HG03378 (cell line): ENCODE results near the gene ITPR2.
A peak's percentile ranks its signal among the peaks of the same experiment; 100 is the strongest.

Experiments used
- ATAC-seq: cut with Tn5 transposase; IDR thresholded peaks from one replicate; pipeline ENCODE4 v1.9.1; 2021; ENCODE audit warnings: mild to moderate bottlenecking, moderate library complexity; ENCODE audit not compliant: unreplicated experiment

The ITPR2 gene

DNA sequence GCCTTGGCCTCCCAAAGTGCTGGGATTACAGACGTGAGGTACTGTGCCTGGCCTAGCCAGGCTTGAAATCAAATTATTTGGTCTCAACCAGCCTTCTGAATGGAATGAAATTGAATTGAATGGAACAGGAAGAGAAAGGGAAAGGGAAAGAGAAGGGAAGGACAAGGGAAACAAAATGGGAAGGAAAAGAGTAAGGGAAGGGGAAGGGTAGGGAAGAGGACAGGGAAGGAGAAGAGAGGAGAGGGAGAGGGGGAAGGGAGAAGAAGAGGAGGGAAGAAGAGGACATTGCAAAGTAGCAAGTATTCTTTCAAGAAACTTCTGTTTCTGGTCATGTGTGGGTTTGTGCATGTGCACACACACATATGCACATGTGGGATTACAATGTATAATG is 97.8 kb downstream of the ITPR2 start:
- no peak for ATAC-seq

DNA sequence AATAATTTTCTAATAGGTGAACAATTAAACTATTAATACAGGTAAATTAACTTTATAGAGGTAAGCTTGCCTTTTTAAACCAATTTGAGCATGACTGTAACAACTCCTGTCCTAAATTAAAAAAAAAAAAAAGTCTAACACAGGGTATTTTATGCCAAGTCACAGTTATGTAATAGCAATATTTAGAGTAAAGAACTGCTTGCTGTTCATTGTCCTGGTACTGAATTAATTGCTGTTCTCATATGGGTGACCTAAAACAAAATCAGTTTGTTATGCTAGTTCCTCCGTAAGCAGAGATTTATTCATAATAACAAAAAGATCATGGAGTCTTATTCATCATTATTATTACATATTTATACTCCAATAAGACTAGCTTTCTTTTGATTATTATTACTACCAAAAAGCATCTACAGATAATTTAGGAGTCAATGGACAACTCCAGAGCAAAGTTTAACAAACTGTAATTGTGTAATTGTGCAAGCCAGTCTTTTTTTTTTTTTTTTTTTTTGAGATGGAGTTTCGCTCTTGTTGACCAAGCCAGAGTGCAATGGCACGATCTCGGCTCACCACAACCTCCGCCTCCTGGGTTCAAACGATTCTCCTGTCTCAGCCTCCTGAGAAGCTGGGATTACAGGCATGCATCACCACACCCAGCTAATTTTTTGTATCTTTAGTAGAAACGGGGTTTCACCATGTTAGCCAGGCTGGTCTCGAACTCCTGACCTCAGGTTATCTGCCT is 98.3 kb downstream of the ITPR2 start:
- ATAC-seq = no peak

DNA sequence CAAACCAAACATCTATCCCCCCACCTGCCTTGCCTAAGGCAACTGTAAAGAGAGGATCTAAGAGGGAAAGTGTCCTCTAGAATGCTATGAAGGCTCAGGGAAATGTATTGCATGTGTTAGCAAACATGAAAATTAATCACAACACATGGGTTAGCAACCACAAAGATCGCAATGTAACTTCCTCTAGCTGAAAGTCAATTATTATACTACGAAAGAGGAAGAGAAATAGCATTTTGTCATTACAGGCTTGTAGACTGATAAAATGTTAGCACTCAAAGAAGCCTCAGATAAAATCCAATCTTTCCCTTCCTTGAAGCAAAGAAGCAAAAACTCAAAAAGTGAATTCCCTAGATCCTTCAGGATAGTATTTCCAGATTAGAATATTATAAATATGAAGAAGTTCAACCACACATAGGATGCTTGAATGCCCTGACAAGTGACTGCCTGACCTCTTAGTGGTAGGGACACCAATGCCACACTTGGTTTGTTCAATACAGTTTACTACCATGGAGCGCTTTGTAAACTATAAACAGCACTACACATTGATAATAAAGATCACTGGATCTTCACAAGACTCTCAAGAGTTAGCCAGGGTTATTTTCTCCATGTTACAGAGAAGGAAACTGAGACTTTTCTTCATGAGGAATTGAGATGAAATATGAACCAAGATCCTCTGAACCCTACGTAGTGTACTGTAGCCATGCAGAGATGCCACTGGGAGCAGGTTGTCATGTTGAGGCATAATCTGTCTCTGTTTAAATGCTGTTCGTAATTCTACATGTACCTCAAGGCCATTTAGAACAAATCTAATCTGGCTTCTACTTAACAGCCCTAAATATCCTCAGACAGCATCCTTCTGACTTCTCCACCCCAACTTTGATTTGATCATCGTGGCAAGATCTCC is 100.7 kb downstream of the ITPR2 start:
- peak; percentile 77 for ATAC-seq

DNA sequence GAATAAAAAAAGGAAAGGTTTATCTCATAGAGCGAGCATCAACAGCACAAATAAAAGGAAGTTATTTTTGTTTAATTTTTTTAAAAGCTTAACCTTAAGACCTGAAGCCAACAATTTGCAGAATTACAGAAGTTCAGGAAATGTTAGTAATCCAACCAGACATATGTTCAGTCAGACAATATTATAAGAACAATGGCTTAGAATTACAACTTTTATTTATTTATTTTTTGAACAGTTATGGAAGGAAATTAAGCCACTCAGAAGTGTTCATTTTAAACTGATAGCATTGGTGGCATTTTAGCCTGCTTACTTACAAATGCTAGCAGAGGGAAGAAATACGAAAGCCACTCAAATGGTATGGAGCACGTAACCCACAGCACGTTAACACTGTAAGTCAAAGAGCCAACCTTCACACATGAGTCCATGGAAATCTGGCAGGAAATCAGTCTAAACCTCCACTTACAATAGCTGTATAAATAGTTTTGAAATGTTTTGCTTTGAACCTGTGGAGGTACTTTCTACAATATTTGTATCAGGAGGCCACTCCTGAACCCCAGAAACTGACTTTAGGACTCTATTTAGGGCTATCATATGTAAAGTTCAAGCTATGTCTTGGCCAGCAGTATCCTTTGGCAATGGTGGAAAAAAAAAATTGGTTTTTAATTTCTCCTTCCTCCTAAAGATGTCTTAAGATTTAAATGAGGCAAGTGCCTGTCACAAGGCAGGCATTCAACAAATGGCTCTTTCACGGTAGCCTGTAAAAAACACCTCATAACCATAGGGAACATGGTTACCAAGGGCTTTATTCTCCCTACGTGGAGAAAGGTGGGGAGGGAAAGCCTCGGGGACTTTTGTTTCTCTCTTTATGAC is 102.3 kb downstream of the ITPR2 start:
- ATAC-seq = no peak

DNA sequence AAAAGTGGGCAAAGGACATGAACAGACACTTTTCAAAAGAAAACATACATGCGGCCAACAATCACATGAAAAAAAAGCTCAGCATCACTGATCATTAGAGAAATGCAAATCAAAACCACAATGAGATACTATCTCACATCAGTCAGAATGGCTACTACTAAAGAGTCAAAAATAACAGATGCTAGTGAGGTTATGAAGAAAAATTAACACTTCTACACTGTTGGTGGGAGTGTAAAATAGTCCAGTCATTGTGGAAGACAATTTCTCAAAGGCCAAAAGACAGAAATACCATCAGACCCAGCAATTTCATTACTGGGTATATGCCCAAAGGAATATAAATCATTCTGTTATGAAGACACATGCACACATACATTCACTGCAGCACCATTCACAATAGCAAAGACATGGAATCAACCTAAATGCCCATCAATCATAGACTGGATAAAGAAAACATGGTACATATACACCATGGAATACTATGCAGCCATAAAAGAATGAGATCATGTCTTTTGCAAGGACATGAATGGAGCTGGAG is 103.8 kb downstream of the ITPR2 start:
- ATAC-seq = peak; percentile 48

DNA sequence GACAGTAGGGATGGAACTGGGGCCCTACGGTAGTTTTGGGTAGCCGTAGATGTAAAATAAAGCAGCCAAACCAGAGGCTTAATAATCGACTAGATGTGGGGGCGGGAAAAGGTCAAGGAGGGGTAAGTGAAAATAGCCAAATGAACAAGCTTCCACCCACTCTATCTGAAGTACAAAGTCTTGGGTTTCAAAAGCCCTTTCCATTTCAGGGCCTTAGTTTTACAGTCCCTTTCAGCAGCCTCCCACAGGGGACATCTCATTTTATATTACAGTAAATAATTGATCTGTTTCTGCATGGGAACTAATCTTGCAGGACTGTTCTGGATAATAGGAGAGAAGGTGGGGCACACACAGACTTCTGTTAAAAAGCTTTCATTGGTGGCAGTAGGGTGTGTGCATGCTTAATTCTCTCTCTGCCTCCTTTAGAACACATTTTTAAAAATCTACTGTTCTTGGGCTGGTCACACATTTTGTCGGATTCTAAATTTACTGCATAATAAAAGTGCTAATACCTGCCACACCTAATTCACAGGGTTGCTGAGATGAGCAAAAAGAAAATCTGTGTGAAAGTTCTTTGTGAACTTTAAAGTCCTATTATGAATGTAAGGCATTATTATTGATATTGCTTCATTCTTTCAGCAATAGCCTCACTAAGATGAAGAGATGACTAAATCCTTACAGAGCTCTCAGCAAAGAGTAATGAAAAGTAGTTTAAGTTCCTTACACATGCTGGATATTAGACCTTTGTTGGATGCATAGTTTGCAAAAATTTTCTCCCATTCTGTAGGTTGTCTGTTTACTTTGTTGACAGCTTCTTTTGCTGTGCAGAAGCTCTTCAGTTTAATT is 104.6 kb downstream of the ITPR2 start:
- peak; percentile 44 for ATAC-seq

DNA sequence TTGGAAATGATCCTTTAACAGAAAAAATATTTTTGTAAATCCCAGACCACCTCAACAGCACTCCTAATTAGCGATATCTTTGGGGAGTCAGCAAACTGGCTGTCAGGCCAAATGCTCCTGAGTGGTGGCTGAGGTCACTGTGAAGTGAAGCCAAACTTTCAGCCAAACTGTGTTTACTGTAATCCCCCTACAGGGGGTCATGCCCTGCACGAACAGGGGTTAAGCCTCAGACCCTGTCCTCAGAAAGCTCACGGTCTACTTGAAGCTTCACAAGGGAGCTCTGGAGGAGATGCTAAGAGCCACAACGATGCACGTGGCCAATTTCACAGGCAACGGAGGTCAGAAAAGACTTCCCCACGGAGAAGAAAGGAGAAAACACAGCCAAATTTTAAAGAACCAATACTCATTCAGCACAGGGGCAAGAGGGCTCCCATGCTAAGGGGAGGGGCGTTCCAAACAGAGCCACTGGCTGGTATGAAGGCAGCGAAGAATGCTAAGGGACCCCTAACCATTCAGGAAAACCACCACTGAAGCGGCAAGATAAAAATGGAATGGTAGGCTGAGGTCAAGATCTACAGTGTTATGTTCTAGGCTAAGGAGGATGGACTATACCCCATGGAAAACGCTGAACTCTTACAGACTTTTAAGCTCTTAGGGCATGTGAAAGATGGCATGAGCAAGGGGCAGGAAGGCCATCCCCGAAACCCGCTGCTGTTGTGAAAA is 105.4 kb downstream of the ITPR2 start:
- ATAC-seq = no peak

DNA sequence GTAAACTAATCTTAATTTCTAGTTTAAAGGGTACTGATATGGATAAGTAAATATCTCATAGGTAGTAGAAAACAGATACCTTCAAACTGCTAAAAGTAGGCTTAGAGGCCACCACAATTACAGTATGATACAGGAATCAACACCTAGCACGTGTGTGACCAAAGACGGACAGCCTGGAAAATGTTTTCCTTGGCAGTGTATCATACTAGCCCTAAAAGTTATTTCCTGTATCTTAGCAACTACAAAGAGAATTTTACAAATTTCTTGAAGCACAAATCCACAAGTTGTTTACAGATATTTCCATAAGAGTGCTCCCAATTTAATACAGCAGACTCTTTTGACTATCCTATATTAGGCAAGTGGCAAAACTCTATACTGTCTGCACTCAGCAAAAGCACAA is 106.0 kb downstream of the ITPR2 start:
- ATAC-seq = no peak

DNA sequence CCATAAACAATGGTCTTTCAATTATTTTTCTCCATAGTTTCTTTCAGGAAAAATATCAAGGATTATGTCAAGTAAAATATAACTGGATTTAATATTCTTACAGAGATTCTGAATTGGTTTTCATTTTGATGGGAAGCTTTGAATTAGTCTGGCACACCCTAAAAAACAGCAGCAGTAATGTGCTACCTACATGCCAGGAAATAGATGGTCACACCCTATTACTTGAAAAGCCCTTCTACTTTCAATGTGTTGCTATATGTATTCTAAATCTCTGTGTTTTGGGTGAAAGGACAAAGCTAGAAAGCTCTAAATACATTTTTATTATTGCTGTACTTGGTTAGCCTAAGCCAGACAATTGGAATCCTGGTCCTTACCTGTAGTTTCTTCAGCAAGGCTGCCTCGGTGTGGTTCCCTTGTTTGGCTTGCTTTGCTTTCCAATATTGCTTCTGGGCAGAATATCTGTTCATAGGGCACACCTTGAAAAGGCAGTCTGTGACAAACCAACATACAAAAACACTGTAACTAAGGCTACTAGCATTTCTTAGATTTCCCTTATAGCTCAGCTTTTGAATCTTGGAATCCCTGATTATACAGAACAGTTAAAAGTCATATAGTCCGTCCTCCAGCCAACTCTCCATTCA is 107.6 kb downstream of the ITPR2 start:
- ATAC-seq = no peak

DNA sequence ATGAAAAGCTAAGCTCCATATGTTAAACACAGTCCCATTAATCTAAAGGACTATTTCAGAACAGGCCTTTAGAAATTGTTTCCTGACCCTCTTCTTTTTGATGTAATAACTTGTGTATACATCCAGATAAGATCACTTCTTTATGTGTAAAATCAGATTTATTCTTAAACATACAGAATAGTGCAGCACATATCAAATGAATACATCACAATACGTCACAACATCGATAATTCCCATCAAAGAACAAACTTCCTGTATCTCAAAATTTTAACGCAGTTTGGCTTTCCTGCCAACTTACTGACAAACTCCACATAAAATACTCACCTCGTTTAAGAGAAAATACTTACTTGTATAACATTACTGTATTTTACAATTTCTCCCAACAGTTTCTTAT is 108.7 kb downstream of the ITPR2 start:
- no peak for ATAC-seq

DNA sequence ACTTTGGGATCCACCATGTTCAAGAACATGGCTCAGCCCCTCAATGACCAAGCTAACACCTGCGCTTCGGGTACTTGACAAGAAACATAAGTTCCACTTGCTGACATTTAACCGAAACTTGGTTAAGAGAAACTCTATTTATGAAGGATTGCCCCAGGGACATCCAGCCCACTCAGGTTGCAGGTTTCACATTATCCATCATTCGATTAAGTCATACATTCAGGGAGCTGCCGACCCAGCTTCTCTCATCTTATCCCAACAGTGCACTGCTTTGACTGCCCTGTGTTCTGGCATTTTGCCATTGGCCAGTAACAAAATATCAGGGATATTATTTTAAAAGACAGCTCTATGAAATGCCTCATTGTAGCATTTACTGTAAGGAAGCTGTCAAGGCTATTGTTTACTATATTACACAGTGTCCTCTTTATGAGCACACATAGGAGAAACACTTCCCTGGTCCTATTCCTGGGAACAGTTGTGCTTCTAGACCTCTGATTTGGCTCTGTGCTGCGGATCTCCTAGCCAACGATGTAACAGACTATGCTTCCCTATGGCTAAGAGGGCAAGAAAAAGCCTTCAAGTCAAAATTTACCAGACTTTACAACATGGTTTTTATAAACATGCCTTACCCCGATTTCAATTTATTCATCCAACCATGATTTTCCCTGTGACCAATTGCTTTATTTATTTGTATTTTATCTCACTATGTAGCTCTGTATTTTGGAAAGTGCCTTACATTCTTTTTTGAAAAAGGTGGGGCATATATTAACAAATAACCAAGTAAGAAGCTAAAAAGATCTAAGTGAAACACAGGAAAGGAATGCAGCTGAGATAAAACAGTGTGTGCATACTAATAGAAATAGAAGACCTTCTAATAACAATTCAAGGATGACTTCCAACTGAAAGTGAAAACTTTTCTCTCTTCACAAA is 109.3 kb downstream of the ITPR2 start:
- ATAC-seq = no peak

DNA sequence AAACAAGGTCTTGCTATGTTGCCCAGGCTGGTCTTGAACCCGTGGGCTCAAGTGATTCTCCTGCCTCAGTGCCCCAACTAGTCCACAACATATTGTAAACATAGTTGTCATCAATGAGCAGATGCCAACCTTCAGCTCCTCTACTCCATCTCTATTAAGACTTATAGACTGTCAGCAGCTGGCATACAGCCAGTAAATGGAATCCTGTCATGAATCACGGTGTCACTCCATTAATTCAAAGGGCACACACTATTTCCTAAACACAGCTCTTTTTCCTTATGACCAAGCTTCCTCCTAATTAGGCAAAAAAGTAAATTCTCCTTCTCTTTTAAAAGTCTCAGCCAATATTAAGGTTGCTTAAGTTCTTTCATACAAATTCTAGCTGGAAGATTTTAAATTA is 111.2 kb downstream of the ITPR2 start:
- no peak for ATAC-seq

DNA sequence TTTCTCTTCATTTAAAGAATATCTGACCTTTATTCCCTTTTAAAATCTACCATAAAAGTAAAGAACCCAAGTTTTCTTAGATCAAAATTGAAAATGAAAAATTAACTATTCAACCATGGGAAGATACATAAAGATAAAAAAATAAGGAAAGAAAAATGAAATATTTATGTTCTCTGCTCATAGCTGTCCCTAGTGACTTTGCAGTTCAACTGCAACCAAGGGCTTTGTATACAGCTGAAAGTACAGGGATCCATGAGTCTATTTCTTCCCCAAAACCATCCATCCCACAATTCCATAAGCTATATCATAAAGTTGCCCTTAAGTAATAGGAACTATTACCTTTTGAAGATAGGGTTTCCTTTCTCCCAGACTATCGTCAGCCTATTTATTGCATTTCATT is 113.1 kb downstream of the ITPR2 start:
- ATAC-seq = no peak

DNA sequence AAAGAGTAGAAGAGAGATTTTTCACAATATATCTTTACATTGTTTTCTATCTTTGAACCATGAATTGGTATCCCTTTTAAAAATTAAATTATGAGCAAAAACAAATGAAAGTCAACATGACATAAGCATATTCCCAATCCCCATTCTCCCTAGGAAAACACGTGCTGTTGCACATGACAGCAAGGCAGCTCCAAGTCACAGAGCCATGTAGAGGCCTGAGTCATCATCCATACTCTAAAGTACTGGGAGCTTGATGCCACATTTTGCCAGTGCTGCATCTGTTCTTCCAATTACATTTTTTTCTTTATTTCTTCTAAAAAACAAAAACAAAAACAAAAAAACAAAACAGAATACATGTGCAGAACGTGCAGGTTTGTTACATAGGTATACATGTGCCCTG is 115.2 kb downstream of the ITPR2 start:
- no peak for ATAC-seq

DNA sequence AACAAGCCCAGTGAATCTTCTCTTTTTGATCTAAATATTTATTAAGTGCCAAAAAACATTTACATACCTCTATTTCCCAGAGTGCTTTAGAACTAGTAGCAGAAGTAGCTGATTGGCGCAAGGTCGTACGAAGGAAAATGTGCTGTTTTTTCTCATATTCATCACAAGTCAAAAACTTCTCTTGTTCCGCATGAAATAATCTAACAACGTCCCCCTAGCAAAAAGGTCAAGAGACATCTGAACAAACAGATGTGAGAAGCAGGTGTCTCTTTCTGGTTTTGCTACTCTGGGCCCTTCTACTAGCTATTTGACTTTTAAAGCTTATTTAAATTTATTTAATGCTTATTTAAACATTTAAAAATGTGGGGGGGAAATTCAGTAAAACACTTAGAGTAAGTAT is 117.8 kb downstream of the ITPR2 start:
- ATAC-seq = no peak

DNA sequence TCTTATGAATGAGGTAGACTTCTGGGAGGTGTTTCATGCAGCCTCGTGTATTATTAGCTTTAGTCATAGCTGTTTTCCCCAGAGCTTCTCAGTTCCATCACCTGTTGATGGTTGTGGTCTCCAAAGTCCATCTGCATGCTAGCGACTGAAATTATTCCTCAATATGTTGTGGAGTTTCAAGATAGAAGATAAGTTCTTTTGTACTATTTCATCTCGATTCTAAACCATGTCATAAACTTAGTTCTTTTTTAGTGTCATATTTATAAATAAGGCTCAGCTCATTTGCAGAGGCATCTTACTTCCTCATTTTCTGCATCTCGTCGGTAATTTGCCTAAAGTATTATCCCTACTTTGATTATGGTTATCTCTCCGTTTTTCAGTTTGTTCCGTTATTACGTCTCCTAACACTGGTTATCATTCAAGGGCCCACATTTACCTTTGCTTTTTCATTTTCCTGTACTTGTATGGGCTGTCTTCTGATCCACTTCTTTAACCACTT is 119.1 kb downstream of the ITPR2 start:
- peak; percentile 71 for ATAC-seq

DNA sequence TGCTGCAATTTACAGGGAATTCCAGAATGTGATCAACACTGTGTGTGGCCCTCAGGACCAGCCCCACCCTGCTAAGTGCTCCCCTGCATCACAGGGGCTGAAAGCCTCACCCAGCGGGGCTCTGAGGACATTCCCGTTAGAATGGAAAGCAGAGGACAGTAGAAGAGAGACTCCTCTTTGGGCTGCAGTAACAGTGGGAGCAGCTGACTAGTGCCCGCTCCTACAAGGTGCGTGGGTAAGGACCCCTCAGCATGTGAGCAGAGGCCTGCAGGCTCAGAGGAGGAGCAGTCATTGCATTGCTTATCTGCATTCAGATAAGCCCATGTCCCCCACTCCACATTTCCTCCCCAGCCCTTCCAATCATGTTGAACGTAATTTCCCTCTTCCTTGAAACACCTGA is 120.1 kb downstream of the ITPR2 start:
- no peak for ATAC-seq

DNA sequence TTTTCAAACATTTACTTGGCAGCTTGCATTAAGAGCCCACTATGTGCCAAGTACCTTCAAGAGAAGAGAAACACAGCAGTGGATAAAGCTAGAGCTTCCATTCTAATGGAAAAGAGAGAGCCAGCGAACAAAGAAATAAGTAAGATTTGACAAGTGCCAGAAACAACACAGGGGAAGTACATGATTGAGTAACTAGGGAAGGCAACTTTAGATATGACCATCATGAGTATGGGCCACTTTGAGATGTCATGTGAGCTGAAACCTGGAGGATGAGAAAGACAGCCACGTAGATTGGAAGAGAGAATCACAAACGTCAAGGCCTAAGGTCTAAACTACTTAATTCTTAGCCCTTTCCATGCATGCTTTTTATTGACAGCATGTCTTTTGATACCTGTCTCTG is 121.4 kb downstream of the ITPR2 start:
- ATAC-seq = no peak
